A549 treated with Mapracorat at 1 μM for 4 hours (cell line): Measurements from ENCODE around the gene SLC5A12. TPM values are rescaled to one million over a fixed set of nuclear protein-coding genes. Genes with fewer than 3 reads are reported as not detected.

ENCODE experiments used
- total RNA-seq: library from RNA; stranded (reverse); fragments of 200-300 nt; extraction: Qiagen RNA extraction; gene quantifications from 5 replicates; pipeline ENCODE4 v1.2.3, GENCODE V29; 2022

SLC5A12 gene
- not detected in 5 replicates for total RNA-seq

DNA sequence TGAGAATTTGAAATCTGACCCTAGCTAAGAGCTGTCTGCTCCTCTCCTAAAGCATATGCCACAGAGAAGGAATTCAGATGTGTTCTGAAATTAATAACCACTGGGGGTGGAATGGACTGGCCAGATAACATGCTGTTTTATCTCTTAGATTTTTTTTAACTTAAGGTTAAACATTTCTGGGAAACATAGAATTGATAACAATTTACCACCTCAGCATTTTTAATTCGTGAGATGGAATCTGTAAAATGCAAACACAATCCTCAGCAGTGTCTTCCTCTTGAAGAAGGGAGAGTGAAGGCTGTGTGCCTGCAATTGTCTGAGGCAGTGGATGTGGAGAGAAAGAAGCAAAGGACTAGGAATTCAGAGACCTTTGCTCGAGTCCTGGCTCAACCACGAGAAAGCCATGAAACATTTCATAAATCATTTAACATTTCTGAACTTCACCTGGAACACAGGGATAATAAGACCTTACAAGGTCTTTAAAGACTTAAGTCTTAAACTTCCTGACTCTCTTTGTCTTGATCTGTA is at the start of gene SLC5A12:
SLC5A12 (minus strand) TSS at position 113 of the 528 bp plus-strand sequence. CDS start 346 bp downstream, outside the sequence.

Other genes starting within 250 kb of the SLC5A12 start
- gene MUC15, start 149.8 kb downstream of the SLC5A12 start, total RNA-seq = not detected in 5 replicates